Loucy (cell line): ENCODE results near the gene RABGAP1.

Experiments
- H2AFZ ChIP-seq: fragments of 200-600 bp; sonication (generic); 2 replicates; pipeline ENCODE4 v1.6.0; 2016; ENCODE audit warnings: antibody characterized with exemption, mild to moderate bottlenecking, low read length, moderate library complexity
- H3F3A ChIP-seq: fragments of 200-600 bp; 2 replicates; pipeline ENCODE4 v1.6.0; 2016; ENCODE audit warnings: antibody characterized with exemption, low read depth, mild to moderate bottlenecking
- H3K27me3 ChIP-seq: fragments of 200-600 bp; sonication (generic); 2 replicates; pipeline ENCODE4 v1.6.1; 2014; ENCODE audit warnings: low read length, mild to moderate bottlenecking; ENCODE audit not compliant: insufficient read depth, poor library complexity, severe bottlenecking
- H3K36me3 ChIP-seq: fragments of 200-600 bp; sonication (generic); 2 replicates; pipeline ENCODE4 v1.6.1; 2016; ENCODE audit warnings: low read length; ENCODE audit not compliant: insufficient read depth
- H3K4me1 ChIP-seq: fragments of 200-600 bp; sonication (generic); 2 replicates; pipeline ENCODE4 v1.5.1; 2014; ENCODE audit warnings: low read length, mild to moderate bottlenecking; ENCODE audit not compliant: insufficient read depth, poor library complexity, severe bottlenecking
- H3K4me2 ChIP-seq: fragments of 200-600 bp; sonication (generic); 2 replicates; pipeline ENCODE4 v1.6.0; 2014; ENCODE audit warnings: antibody characterized with exemption, low read length, low read depth, mild to moderate bottlenecking; ENCODE audit not compliant: poor library complexity, severe bottlenecking
- H3K4me3 ChIP-seq: fragments of 200-600 bp; sonication (generic); 2 replicates; pipeline ENCODE4 v1.5.1; 2014; ENCODE audit warnings: low read length, mild to moderate bottlenecking, mixed read lengths; ENCODE audit not compliant: poor library complexity, severe bottlenecking
- H3K79me2 ChIP-seq: fragments of 200-600 bp; sonication (generic); 2 replicates; pipeline ENCODE4 v1.6.1; 2014; ENCODE audit warnings: low read length; ENCODE audit not compliant: insufficient read depth
- H3K9ac ChIP-seq: fragments of 200-600 bp; sonication (generic); 2 replicates; pipeline ENCODE4 v1.6.0; 2014; ENCODE audit warnings: mild to moderate bottlenecking, low read depth, low read length, moderate library complexity; ENCODE audit not compliant: poor library complexity, severe bottlenecking
- H3K9me2 ChIP-seq: fragments of 200-600 bp; sonication (generic); replicated peaks from 2 replicates; pipeline ENCODE4 v1.6.1; 2016; ENCODE audit warnings: low read depth, low read length, mixed read lengths
- H3K9me3 ChIP-seq: fragments of 200-600 bp; sonication (generic); 2 replicates; pipeline ENCODE4 v1.6.1; 2014; ENCODE audit warnings: mild to moderate bottlenecking, antibody characterized with exemption, low read length, low read depth; ENCODE audit not compliant: insufficient read depth
- H4K20me1 ChIP-seq: fragments of 200-600 bp; sonication (generic); 2 replicates; pipeline ENCODE4 v1.6.0; 2014; ENCODE audit warnings: antibody characterized with exemption, low read length, mild to moderate bottlenecking; ENCODE audit not compliant: insufficient read depth, poor library complexity, severe bottlenecking
- CTCF ChIP-seq: fragments of 200-600 bp; sonication (generic); conservative IDR thresholded peaks from 2 replicates; pipeline ENCODE4 v1.5.1; 2014; ENCODE audit warnings: mild to moderate bottlenecking, antibody characterized with exemption, low read length
- EZH2phosphoT487 ChIP-seq: fragments of 200-600 bp; IDR thresholded peaks from 2 replicates; pipeline ENCODE4 v1.6.1; 2018; ENCODE audit warnings: antibody characterized with exemption, mild to moderate bottlenecking, moderate library complexity, borderline replicate concordance

Gene RABGAP1

GRCh38 chr9:122936883-122937282 is 3.9 kb upstream of the RABGAP1 start:
- Histone ChIP-seq H3K9ac (no peak overlapping the region), H3K79me2 (peaks cover 51% of the 10 kb centered on the region), H2AFZ (no peak overlapping the region), H4K20me1 (peaks cover 8% of the 10 kb centered on the region), H3K4me3 (no peak overlapping the region), H3K36me3 (peaks cover 15% of the 10 kb centered on the region; the same call in 1 of the 2 replicates), H3K9me3 (no peaks in the 10 kb centered on the region), H3K4me1 (peaks cover 30% of the 10 kb centered on the region), H3K27me3 (no peaks in the 10 kb centered on the region), H3K9me2 (no peaks in the 10 kb centered on the region), H3F3A (no peaks in the 10 kb centered on the region), H3K4me2 (no peak overlapping the region)
- TF ChIP-seq EZH2phosphoT487 = no peak
- TF ChIP-seq CTCF = no peak

- H3K9ac ChIP-seq = no peak overlapping the region
- peaks cover 31% of the 10 kb centered on the region for H3K4me1 ChIP-seq
- no peaks in the 10 kb centered on the region for H3K9me3 ChIP-seq
- H3K79me2 ChIP-seq = peaks cover 56% of the 10 kb centered on the region
- H2AFZ ChIP-seq = no peak overlapping the region
- H3K4me2 ChIP-seq = no peak overlapping the region
- H4K20me1 ChIP-seq = peaks cover 14% of the 10 kb centered on the region
- H3K36me3 ChIP-seq = peaks cover 15% of the 10 kb centered on the region; the same call in 1 of the 2 replicates
- H3K27me3 ChIP-seq = no peaks in the 10 kb centered on the region
- no peaks in the 10 kb centered on the region for H3F3A ChIP-seq
- TF ChIP-seq CTCF (no peak), EZH2phosphoT487 (no peak)
- no peak overlapping the region for H3K4me3 ChIP-seq
- no peaks in the 10 kb centered on the region for H3K9me2 ChIP-seq
Measured at GRCh38 chr9:122939601-122940000, 1.2 kb upstream of the RABGAP1 start.

GRCh38 chr9:122940454-122940748 is 419 bp upstream of the RABGAP1 start:
- Histone ChIP-seq H4K20me1 (peaks cover 14% of the 10 kb centered on the region), H2AFZ (peak overlapping the region; percentile 51; the same call in 1 of the 2 replicates), H3K4me2 (peak overlapping the region; percentile 71), H3K27me3 (no peaks in the 10 kb centered on the region), H3K9me2 (no peaks in the 10 kb centered on the region), H3F3A (no peaks in the 10 kb centered on the region), H3K4me3 (peak overlapping the region; percentile 66), H3K9ac (peak overlapping the region; percentile 55), H3K9me3 (no peaks in the 10 kb centered on the region), H3K79me2 (peaks cover 57% of the 10 kb centered on the region), H3K4me1 (peaks cover 36% of the 10 kb centered on the region), H3K36me3 (peaks cover 15% of the 10 kb centered on the region; the same call in 1 of the 2 replicates)
- TF ChIP-seq EZH2phosphoT487 (no peak), CTCF (no peak)
